Activated T-helper 1 cell treated with anti-CD3 and anti-CD28 coated beads, Interleukin-12 subunit alpha, Interleukin-12 subunit beta, Interleukin-2, Interleukin-4 antibody, amounts not matched to agents 30 ng/mL and 10 ng/mL and 1 ng/mL, durations not matched to agents 14 hours and 24 hours and 36 hours (primary cell): Measurements from ENCODE around the gene CFH. TPM values are rescaled to one million over a fixed set of nuclear protein-coding genes. Genes with fewer than 3 reads are reported as not detected.

ENCODE experiments used
- DNase-seq: peaks from one replicate; pipeline ENCODE4 v3.0.0; 2021; ENCODE audit warnings: low spot score
- H3K27ac Mint-ChIP-seq: one replicate; pipeline ENCODE4 v1.8.0; 2021; ENCODE audit warnings: mild to moderate bottlenecking, mixed read lengths
- H3K27me3 Mint-ChIP-seq: one replicate; pipeline ENCODE4 v1.8.0; 2022; ENCODE audit warnings: mild to moderate bottlenecking, moderate library complexity, mixed read lengths; ENCODE audit not compliant: insufficient read depth
- H3K36me3 Mint-ChIP-seq: one replicate; pipeline ENCODE4 v1.8.0; 2021; ENCODE audit warnings: low read depth, mixed read lengths
- H3K4me1 Mint-ChIP-seq: one replicate; pipeline ENCODE4 v1.8.0; 2021; ENCODE audit warnings: low read depth, mixed read lengths
- H3K4me3 Mint-ChIP-seq: one replicate; pipeline ENCODE4 v1.8.0; 2021; ENCODE audit warnings: mild to moderate bottlenecking, moderate library complexity, mixed read lengths
- H3K9me3 Mint-ChIP-seq: one replicate; pipeline ENCODE4 v1.8.0; 2021; ENCODE audit warnings: mixed read lengths
- intact Hi-C: fragments of 100-400 bp; cut with micrococcal nuclease; formaldehyde crosslinking; loops from one replicate; pipeline ENCODE4 v1.15.1; 2024
- total RNA-seq: library from RNA; stranded (reverse); gene quantifications from 2 replicates; pipeline ENCODE4 v1.2.3, GENCODE V29; 2022

CFH gene
- total RNA-seq, 1 donor from 2014 or later = 0.54 TPM

DNA sequence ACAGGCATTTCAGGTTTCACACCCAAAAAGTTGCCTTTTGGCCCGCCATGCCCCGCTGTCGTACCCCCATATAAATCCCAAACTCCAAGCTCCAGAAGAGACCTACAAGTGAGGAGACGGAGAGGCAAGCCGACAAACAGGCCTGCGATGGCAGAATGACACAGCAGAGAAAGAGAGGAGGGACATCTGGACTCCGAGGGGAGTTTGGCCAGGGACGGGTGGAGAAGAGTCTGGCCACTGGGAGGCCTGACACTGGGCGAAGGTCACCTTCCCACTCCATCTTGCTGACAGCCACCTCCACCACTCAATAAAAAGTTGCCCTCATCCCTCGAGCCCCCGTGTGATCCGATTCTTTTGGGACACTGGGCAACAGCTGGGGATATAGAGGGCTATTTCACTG is 1.9 kb upstream of the CFH start:
- no peaks in the 10 kb centered on the region for H3K36me3 Mint-ChIP-seq
- H3K9me3 Mint-ChIP-seq = no peaks in the 10 kb centered on the region
- no peak overlapping the region for H3K4me3 Mint-ChIP-seq
- H3K27me3 Mint-ChIP-seq = peaks cover 2% of the 10 kb centered on the region
- intact Hi-C loops = no loop called here
- no peak for DNase-seq
- H3K27ac Mint-ChIP-seq = no peak overlapping the region
- peaks cover 23% of the 10 kb centered on the region for H3K4me1 Mint-ChIP-seq

GRCh38 chr1:196650403-196650802 is 1.4 kb upstream of the CFH start:
- no peak for DNase-seq
- no peaks in the 10 kb centered on the region for H3K9me3 Mint-ChIP-seq
- intact Hi-C loops = no loop called here
- no peaks in the 10 kb centered on the region for H3K36me3 Mint-ChIP-seq
- no peak overlapping the region for H3K4me3 Mint-ChIP-seq
- peaks cover 23% of the 10 kb centered on the region for H3K4me1 Mint-ChIP-seq
- H3K27ac Mint-ChIP-seq = no peak overlapping the region
- H3K27me3 Mint-ChIP-seq = peaks cover 2% of the 10 kb centered on the region

- no peak overlapping the region for H3K4me3 Mint-ChIP-seq
These were observed 764 bp upstream of the CFH start for GRCh38 chr1:196651079-196651478.

GRCh38 chr1:196654271-196654670 is 2.4 kb downstream of the CFH start:
- no peaks in the 10 kb centered on the region for H3K36me3 Mint-ChIP-seq
- no peak overlapping the region for H3K27ac Mint-ChIP-seq
- peaks cover 2% of the 10 kb centered on the region for H3K27me3 Mint-ChIP-seq
- H3K4me1 Mint-ChIP-seq = peaks cover 23% of the 10 kb centered on the region
- no peaks in the 10 kb centered on the region for H3K9me3 Mint-ChIP-seq
- no peak for DNase-seq
- no peak overlapping the region for H3K4me3 Mint-ChIP-seq
- intact Hi-C loops = no loop called here

More at GRCh38 chr1:196651079-196651478, 764 bp upstream of the CFH start:
- intact Hi-C loops = no loop called here
- DNase-seq = no peak
- Mint-ChIP-seq H3K27ac (no peak overlapping the region), H3K4me1 (peaks cover 23% of the 10 kb centered on the region), H3K9me3 (no peaks in the 10 kb centered on the region), H3K27me3 (no peaks in the 10 kb centered on the region), H3K36me3 (no peaks in the 10 kb centered on the region)

DNA sequence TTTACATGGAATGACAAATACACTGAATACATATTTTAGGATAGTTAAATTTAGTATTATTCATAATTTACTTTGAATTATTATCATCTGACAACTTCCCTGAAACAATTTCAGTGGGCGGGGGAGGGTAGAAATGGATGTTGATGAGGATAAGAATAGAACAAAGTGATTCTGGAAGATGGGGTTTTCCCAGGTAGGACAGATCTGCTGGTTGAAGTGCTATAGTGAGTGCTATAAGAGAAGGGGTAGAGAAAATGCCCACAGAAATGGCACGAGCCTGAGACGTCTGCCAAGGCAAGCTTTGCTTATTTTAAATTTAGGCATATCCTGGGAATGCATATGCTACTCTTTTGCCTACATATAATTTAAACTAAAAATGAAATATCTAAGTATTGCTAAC is 3.2 kb downstream of the CFH start:
- Mint-ChIP-seq H3K4me1 (peaks cover 21% of the 10 kb centered on the region), H3K27ac (no peak overlapping the region), H3K36me3 (no peaks in the 10 kb centered on the region), H3K4me3 (no peak overlapping the region), H3K9me3 (no peaks in the 10 kb centered on the region), H3K27me3 (peaks cover 2% of the 10 kb centered on the region)
- no peak for DNase-seq
- intact Hi-C loops = no loop called here

- no peak overlapping the region for H3K27ac Mint-ChIP-seq
- peaks cover 16% of the 10 kb centered on the region for H3K4me1 Mint-ChIP-seq
- no peak overlapping the region for H3K4me3 Mint-ChIP-seq
These were observed 3.7 kb downstream of the CFH start for GRCh38 chr1:196655494-196655893.

DNA sequence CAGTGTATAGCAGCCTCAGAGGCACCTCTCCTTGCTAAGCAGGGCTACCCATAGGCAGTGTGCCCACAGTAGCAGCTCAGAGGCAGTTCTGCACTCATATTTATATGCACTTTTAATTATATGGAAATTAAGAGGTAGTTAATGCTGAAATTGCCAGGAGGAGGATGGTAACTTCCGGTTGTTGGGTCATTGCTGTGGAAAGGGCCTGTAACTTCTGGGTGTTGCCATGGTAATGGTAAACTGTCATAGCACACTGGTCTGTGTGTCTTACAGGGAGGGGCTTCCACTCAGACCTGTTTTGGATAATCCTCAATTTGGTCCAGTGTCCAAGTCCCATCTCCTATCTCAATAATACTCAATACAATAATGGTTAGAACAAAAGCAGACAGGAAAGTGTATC is 7.6 kb downstream of the CFH start:
- H3K27ac Mint-ChIP-seq = no peak overlapping the region
- no peaks in the 10 kb centered on the region for H3K4me1 Mint-ChIP-seq
- no peak for DNase-seq
- H3K4me3 Mint-ChIP-seq = no peak overlapping the region
- H3K9me3 Mint-ChIP-seq = no peaks in the 10 kb centered on the region
- peaks cover 2% of the 10 kb centered on the region for H3K27me3 Mint-ChIP-seq
- intact Hi-C loops = no loop called here
- no peaks in the 10 kb centered on the region for H3K36me3 Mint-ChIP-seq

More at GRCh38 chr1:196655494-196655893, 3.7 kb downstream of the CFH start:
- Mint-ChIP-seq H3K36me3 (no peaks in the 10 kb centered on the region), H3K27me3 (peaks cover 2% of the 10 kb centered on the region), H3K9me3 (no peaks in the 10 kb centered on the region)
- no peak for DNase-seq
- intact Hi-C loops = no loop called here

GRCh38 chr1:196660272-196660671 is 8.4 kb downstream of the CFH start:
- DNase-seq = no peak
- intact Hi-C loops = loop anchor here (2.0 kb wide), 1 partner anchor 341 kb away; no protein-coding TSS in a partner anchor
- no peak overlapping the region for H3K4me3 Mint-ChIP-seq
- no peaks in the 10 kb centered on the region for H3K4me1 Mint-ChIP-seq
- no peaks in the 10 kb centered on the region for H3K9me3 Mint-ChIP-seq
- peaks cover 2% of the 10 kb centered on the region for H3K27me3 Mint-ChIP-seq
- H3K36me3 Mint-ChIP-seq = no peaks in the 10 kb centered on the region
- no peak overlapping the region for H3K27ac Mint-ChIP-seq

DNA sequence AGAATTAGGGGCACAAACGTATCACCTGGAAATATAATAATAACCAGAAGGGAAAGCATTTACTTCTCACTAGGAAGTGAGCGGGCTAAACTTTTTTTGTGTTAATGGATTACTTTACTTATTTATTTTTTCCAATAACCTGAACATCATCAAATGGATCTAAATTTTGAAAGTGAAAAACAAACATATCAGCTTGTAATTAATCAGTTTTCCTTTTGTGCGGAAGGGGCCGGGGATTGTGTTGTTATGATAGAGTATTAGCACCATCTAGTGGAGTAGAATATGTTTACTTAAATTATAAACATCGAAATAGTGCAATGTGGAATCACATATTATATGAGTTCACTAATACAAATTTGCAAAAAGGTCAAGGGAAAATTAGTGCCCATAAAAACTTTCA is 9.0 kb downstream of the CFH start:
- H3K9me3 Mint-ChIP-seq = no peaks in the 10 kb centered on the region
- H3K27me3 Mint-ChIP-seq = peaks cover 2% of the 10 kb centered on the region
- intact Hi-C loops = loop anchor here (1.0 to 2.0 kb wide), 3 partner anchors 306 to 513 kb away; no protein-coding TSS in a partner anchor
- no peaks in the 10 kb centered on the region for H3K36me3 Mint-ChIP-seq
- H3K27ac Mint-ChIP-seq = no peak overlapping the region
- H3K4me1 Mint-ChIP-seq = no peaks in the 10 kb centered on the region
- no peak overlapping the region for H3K4me3 Mint-ChIP-seq
- no peak for DNase-seq

DNA sequence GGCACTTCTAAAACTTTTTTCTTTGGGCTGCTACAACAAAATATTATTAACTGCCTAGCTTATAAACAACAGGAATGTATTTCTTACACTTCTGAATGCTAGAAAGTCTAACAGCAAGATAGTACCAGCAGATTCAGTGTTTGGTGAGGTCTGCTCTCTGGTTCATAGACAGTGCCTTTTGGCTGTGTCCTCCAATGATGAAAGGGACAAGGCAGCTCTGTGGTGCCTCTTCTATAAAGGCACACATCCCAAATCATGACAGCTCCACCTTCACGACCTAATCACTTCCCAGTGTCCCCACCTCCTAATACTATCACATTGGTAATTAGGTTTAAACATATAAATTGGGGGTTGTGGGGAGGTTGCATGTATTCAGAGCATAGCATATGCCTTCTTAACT is 9.5 kb downstream of the CFH start:
- Mint-ChIP-seq H3K9me3 (no peaks in the 10 kb centered on the region), H3K4me3 (no peak overlapping the region), H3K36me3 (no peaks in the 10 kb centered on the region), H3K4me1 (no peaks in the 10 kb centered on the region), H3K27me3 (peaks cover 2% of the 10 kb centered on the region), H3K27ac (no peak overlapping the region)
- no peak for DNase-seq
- intact Hi-C loops = loop anchor here (1.0 to 2.0 kb wide), 3 partner anchors 306 to 513 kb away; no protein-coding TSS in a partner anchor

DNA sequence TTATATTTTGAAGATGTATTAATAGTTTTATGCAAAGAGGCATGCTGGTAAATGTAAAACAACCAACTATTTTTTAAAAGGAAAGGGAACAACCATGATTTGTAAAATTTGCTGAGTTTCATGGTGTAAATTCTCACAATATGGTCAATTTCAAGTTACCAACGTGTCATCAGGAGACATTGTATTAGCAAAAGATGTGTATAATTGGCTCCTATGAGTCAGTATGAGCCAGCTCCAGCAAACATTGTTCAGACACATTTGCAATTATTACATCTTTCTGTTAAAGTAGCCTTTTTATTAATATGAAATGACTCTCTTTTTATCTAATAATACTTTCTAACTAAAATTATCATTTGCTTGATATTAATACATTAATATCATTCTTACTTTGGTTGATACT is 15.3 kb downstream of the CFH start:
- intact Hi-C loops = no loop called here
- H3K27me3 Mint-ChIP-seq = no peaks in the 10 kb centered on the region
- H3K36me3 Mint-ChIP-seq = no peaks in the 10 kb centered on the region
- H3K9me3 Mint-ChIP-seq = no peaks in the 10 kb centered on the region
- DNase-seq = no peak
- H3K4me1 Mint-ChIP-seq = no peaks in the 10 kb centered on the region
- no peak overlapping the region for H3K4me3 Mint-ChIP-seq
- H3K27ac Mint-ChIP-seq = no peak overlapping the region

- Mint-ChIP-seq H3K27me3 (no peaks in the 10 kb centered on the region), H3K27ac (no peak overlapping the region), H3K4me3 (no peak overlapping the region), H3K4me1 (no peaks in the 10 kb centered on the region), H3K36me3 (no peaks in the 10 kb centered on the region), H3K9me3 (no peaks in the 10 kb centered on the region)
- DNase-seq = no peak
- intact Hi-C loops = no loop called here
These were observed 17.2 kb downstream of the CFH start for GRCh38 chr1:196669051-196669450.

DNA sequence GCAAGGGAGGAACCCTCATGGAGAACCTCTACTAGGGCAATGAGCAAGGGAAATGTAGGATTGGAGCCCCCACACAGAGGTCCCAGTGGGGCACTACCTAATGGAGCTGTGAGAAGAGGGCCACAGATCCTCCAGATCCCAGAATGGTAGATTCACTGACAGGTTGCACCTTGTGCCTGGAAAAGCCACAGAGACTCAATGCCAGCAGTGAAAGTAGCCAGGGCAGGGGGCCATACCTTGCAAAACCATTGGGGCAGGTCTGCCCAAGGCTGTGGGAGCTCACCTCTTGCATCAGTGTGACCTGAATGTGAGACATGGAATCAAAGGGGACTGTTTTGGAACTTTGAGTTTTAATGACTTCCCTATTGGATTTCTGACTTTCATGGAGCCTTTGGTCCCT is 17.9 kb downstream of the CFH start:
- intact Hi-C loops = no loop called here
- Mint-ChIP-seq H3K27ac (no peak overlapping the region), H3K27me3 (no peaks in the 10 kb centered on the region), H3K36me3 (no peaks in the 10 kb centered on the region), H3K4me1 (no peaks in the 10 kb centered on the region), H3K9me3 (no peaks in the 10 kb centered on the region), H3K4me3 (no peak overlapping the region)
- DNase-seq = no peak

DNA sequence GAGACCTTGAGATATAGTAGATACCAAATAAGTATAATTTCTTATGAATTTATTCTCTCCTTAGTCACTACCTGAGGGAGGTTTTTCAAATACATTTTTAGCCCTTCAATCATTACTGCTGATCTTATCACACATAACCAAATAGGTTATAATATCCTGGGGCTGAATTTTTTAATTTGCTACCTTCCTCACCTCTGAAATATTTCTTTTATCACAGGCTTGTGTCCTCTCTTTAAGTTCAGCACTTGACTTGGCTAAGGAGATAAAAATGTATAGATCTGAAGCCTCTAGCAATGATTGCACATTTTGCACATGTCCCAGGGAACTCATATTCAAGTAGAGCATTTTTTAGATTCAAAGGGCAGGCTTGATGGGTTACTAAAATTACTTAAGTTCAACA is 23.1 kb downstream of the CFH start:
- Mint-ChIP-seq H3K36me3 (no peaks in the 10 kb centered on the region), H3K9me3 (no peaks in the 10 kb centered on the region), H3K27ac (no peak overlapping the region), H3K4me3 (no peak overlapping the region), H3K27me3 (no peaks in the 10 kb centered on the region), H3K4me1 (no peaks in the 10 kb centered on the region)
- intact Hi-C loops = no loop called here
- DNase-seq = no peak
